Epithelial cell of esophagus (primary cell): ENCODE results near the gene ZNF511.

Experiments
- DNase-seq: peaks from one replicate; pipeline ENCODE4 v3.0.0; 2010; ENCODE audit warnings: low read depth
- H3K4me3 ChIP-seq: 2 replicates; pipeline ENCODE4 v1.5.1; 2011; ENCODE audit warnings: mild to moderate bottlenecking, low read length, control low read depth
- CTCF ChIP-seq: IDR thresholded peaks from 2 replicates; pipeline ENCODE4 v1.5.1; 2011; ENCODE audit warnings: low read depth, mild to moderate bottlenecking, low read length, control low read depth, inconsistent platforms; ENCODE audit not compliant: insufficient read depth; ENCODE audit errors: missing control alignments

Gene ZNF511

GRCh38 chr10:133336577-133337369, 28.1 kb downstream of the ZNF511 start, which contains the start of gene CALY:
TSS of gene CALY (minus strand) at chr10:133336896. CDS start at chr10:133328989, 7,907 bp downstream.
- no peak for DNase-seq
- H3K4me3 ChIP-seq: no peak within 1 kb of the TSS
- TF ChIP-seq CTCF: no peak

DNA sequence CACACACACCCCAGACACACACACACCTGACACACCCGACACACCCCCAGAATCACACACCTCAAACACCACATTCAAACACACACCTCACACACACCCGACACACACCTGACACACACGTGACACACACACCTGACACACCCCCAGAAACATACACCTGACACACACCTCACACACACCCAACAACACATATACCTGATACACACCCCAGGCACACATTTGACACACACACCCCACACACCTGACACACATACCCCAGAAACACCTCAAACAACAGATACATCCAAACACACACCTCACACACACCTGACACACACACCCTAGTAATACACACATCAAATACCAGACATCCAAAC, 28.6 kb downstream of the ZNF511 start:
- no peak for DNase-seq
- H3K4me3 ChIP-seq: no peak overlapping the region
- no peak for TF ChIP-seq CTCF

- no peak for TF ChIP-seq CTCF
- H3K4me3 ChIP-seq: no peak overlapping the region
- no peak for DNase-seq
Measured at GRCh38 chr10:133338080-133339071, 29.7 kb downstream of the ZNF511 start.

- DNase-seq: no peak
- no peak for TF ChIP-seq CTCF
- no peak overlapping the region for H3K4me3 ChIP-seq
Measured at GRCh38 chr10:133339708-133340380, 31.1 kb downstream of the ZNF511 start.

- no peak for TF ChIP-seq CTCF
- no peak overlapping the region for H3K4me3 ChIP-seq
- no peak for DNase-seq
Measured at GRCh38 chr10:133341983-133342382, 33.3 kb downstream of the ZNF511 start.

- no peak for DNase-seq
- H3K4me3 ChIP-seq: no peak overlapping the region
- TF ChIP-seq CTCF: no peak
Measured at GRCh38 chr10:133342942-133343341, 34.2 kb downstream of the ZNF511 start.
